PFSK-1 (cell line): ENCODE measurements around the gene GIMAP5. TPM values are rescaled to one million over a fixed set of nuclear protein-coding genes. Genes with fewer than 3 reads are reported as not detected.

Experiments
- FOXP2 ChIP-seq: optimal IDR thresholded peaks from 2 replicates; pipeline ENCODE3; 2011; ENCODE audit warnings: borderline replicate concordance, control low read depth, inconsistent platforms; ENCODE audit not compliant: insufficient read depth; ENCODE audit errors: extremely low read length, extremely low read depth
- POLR2AphosphoS5 ChIP-seq: IDR thresholded peaks from 2 replicates; pipeline ENCODE4 v1.6.1; 2012; ENCODE audit warnings: low read depth, mild to moderate bottlenecking, control low read depth, low read length, moderate library complexity
- REST ChIP-seq, 2 experiments: IDR thresholded peaks; 2 replicates each; pipeline versions ENCODE4 v1.6.1 to v1.8.0; 2011 to 2012; ENCODE audit warnings: low read depth in 2 of 2, low read length in 2 of 2, control low read depth in 1 of 2, inconsistent platforms in 1 of 2, mild to moderate bottlenecking in 1 of 2, moderate library complexity in 1 of 2; ENCODE audit not compliant: insufficient read depth in 1 of 2
- SIN3A ChIP-seq: IDR thresholded peaks from 2 replicates; pipeline ENCODE4 v1.6.1; 2012; ENCODE audit warnings: mild to moderate bottlenecking, low read length, moderate library complexity, borderline replicate concordance; ENCODE audit not compliant: insufficient read depth
- TAF1 ChIP-seq: IDR thresholded peaks from 2 replicates; pipeline ENCODE4 v1.6.1; 2012; ENCODE audit warnings: low read length, control low read depth, borderline replicate concordance; ENCODE audit not compliant: insufficient read depth
- polyA plus RNA-seq: library from polyadenylated mRNA; unstranded; fragments of >200 nt; gene quantifications from one replicate; pipeline ENCODE4 v1.2.1, GENCODE V29; 2012; ENCODE audit warnings: low read depth, missing spikeins; ENCODE audit not compliant: insufficient read length

Gene GIMAP5
- polyA plus RNA-seq = not detected

- TF ChIP-seq TAF1 (no peak), SIN3A (no peak), REST (IDR thresholded peaks at IDR 0.05; ENCODE audit: insufficient read depth in 1 of 2, low read depth in 2 of 2, low read length in 2 of 2) (no peak), POLR2AphosphoS5 (no peak), FOXP2 (no peak)
These were observed at the start of gene GIMAP5 for GRCh38 chr7:150737265-150738055. GIMAP5 (plus strand) TSS chr7:150737418; CDS start chr7:150740885, 3,467 bp downstream.

DNA sequence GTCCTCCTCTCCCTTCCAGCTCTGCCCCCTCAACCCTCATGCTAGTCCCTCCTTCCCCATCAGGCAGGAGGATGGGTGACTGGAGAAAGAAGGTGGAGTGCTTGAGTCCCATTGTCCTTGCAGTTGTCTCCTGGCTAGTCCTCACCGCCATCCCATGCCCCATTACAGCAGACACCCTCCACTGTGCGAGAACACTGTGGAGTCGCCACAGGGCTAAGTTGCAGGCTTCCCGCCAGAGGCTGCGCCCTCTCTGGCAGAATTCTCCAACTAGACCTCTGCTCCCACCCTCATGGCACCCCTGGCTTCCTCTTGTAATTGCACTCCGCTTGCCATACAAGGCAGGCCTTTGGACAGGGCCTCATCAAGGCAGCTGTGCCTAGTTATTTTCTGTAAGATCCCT lies 48.6 kb upstream of the GIMAP5 start:
- TF ChIP-seq FOXP2 = no peak
- TF ChIP-seq SIN3A = no peak
- TF ChIP-seq POLR2AphosphoS5 = no peak
- TF ChIP-seq REST (IDR thresholded peaks at IDR 0.05; ENCODE audit: insufficient read depth in 1 of 2, low read depth in 2 of 2, low read length in 2 of 2) = no peak
- no peak for TF ChIP-seq TAF1

- TF ChIP-seq REST (IDR thresholded peaks at IDR 0.05; ENCODE audit: insufficient read depth in 1 of 2, low read depth in 2 of 2, low read length in 2 of 2) (no peak), POLR2AphosphoS5 (no peak), SIN3A (no peak), FOXP2 (no peak), TAF1 (no peak)
These were observed 41.6 kb upstream of the GIMAP5 start for GRCh38 chr7:150695654-150696053.

GRCh38 chr7:150703209-150703608 lies 34.0 kb upstream of the GIMAP5 start:
- TF ChIP-seq TAF1 = no peak

DNA sequence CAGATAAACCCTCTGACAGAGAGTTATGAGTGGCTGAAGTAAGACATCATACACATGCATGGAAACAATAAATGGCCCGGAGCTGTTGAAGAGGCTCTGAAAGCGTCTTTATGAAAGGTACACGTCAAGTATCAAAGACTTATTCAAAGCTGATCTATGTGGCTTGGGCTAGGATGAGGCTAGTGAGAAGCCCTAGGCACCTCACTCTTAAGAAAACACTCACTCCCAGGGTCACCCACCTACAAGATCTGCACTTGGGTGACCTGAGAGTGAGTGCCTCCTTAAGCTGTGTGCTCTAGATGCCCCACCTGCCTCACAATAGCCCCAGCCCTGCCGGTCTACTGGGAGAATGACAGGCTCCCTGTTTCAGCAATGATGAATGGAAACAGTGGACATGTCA lies 21.9 kb upstream of the GIMAP5 start:
- TF ChIP-seq REST (IDR thresholded peaks at IDR 0.05; ENCODE audit: insufficient read depth in 1 of 2, low read depth in 2 of 2, low read length in 2 of 2) (no peak), SIN3A (no peak), POLR2AphosphoS5 (no peak), TAF1 (no peak), FOXP2 (no peak)
